B cell (primary cell): Measurements from ENCODE around the gene H2BK1. TPM values are rescaled to one million over a fixed set of nuclear protein-coding genes. Genes with fewer than 3 reads are reported as not detected.
A peak's percentile ranks its signal among the peaks of the same experiment; 100 is the strongest.

ENCODE experiments used
- ATAC-seq: fragments of 200-7000 bp; cut with Tn5 transposase; one replicate; pipeline ENCODE4 v1.10.0; 2021; ENCODE audit warnings: low read depth, mild to moderate bottlenecking, moderate number of reproducible peaks, moderate library complexity
- CTCF ChIA-PET: fragments of 350-600 bp; sonication (Branson Sonifier 250); formaldehyde crosslinking; loops from one replicate; lab custom pipeline; 2021; ENCODE audit warnings: antibody characterized with exemption, inconsistent platforms; lab: Charles Lee
- POLR2A ChIA-PET: fragments of 350-600 bp; sonication (Branson Sonifier 250); formaldehyde crosslinking; loops from one replicate; lab custom pipeline; 2021; ENCODE audit warnings: antibody characterized with exemption; lab: Charles Lee
- DNase-seq: peaks from one replicate; pipeline ENCODE4 v3.0.0; 2013
- H2AFZ ChIP-seq: 2 replicates; pipeline ENCODE4 v1.6.1; 2012; ENCODE audit warnings: mild to moderate bottlenecking, low read depth, low read length; ENCODE audit not compliant: insufficient read depth, poor library complexity, severe bottlenecking
- H3K27ac ChIP-seq, 2 donors: 1 replicate in 1 of 2; 2 replicates in 1 of 2; pipeline ENCODE4 v1.5.1; 2012 to 2013; ENCODE audit warnings: low read length in 2 of 2, mild to moderate bottlenecking in 2 of 2, moderate library complexity in 1 of 2
- H3K27me3 ChIP-seq, 4 experiments: fragments of 200-600 bp in 1 of 4; sonication (generic) in 1 of 4; replicated peaks in 1 of 4; 1 replicate in 2 of 4; 2 replicates in 2 of 4; pipeline versions ENCODE4 v1.6.1 to v1.7.0; 2013 to 2016; ENCODE audit warnings: low read length in 3 of 4, mild to moderate bottlenecking in 2 of 4, mixed read lengths in 1 of 4, moderate library complexity in 1 of 4; ENCODE audit not compliant: insufficient read depth in 4 of 4, control insufficient read depth in 3 of 4; ENCODE audit errors: control extremely low read depth in 1 of 4
- H3K36me3 ChIP-seq, 2 experiments: replicated peaks in 1 of 2; 1 replicate in 1 of 2; 2 replicates in 1 of 2; pipeline versions ENCODE4 v1.6.1 to v1.7.1; 2013; ENCODE audit warnings: low read length in 1 of 2; ENCODE audit not compliant: insufficient read depth in 2 of 2, control insufficient read depth in 1 of 2; ENCODE audit errors: control extremely low read depth in 1 of 2, extremely low read depth in 1 of 2
- H3K4me1 ChIP-seq, 2 donors: fragments of 200-600 bp in 1 of 2; sonication (generic) in 1 of 2; 1 replicate in 1 of 2; 2 replicates in 1 of 2; pipeline versions ENCODE4 v1.5.1 to v1.6.1; 2013 to 2017; ENCODE audit warnings: low read length in 2 of 2; ENCODE audit not compliant: control insufficient read depth in 2 of 2, insufficient read depth in 2 of 2
- H3K4me2 ChIP-seq: replicated peaks from 2 replicates; pipeline ENCODE3; 2012; ENCODE audit warnings: mild to moderate bottlenecking, low read depth, low read length; ENCODE audit not compliant: poor library complexity, severe bottlenecking
- H3K4me3 ChIP-seq, 5 experiments: fragments of 200-600 bp in 1 of 5; sonication (generic) in 1 of 5; 1 replicate in 3 of 5; 2 replicates in 2 of 5; pipeline versions ENCODE4 v1.5.1 to v1.7.0; 2011 to 2016; ENCODE audit warnings: low read length in 4 of 5, mild to moderate bottlenecking in 4 of 5, low read depth in 2 of 5, control low read depth in 1 of 5, moderate library complexity in 1 of 5; ENCODE audit not compliant: insufficient read depth in 1 of 5; ENCODE audit errors: control extremely low read depth in 1 of 5, extremely low read depth in 1 of 5
- H3K79me2 ChIP-seq: fragments of 200-600 bp; sonication (generic); one replicate; pipeline ENCODE4 v1.6.0; 2016; ENCODE audit warnings: low read length; ENCODE audit not compliant: control insufficient read depth, insufficient read depth
- H3K9ac ChIP-seq: fragments of 200-600 bp; sonication (generic); 2 replicates; pipeline ENCODE4 v1.6.1; 2017; ENCODE audit warnings: mild to moderate bottlenecking, low read length, moderate library complexity
- H3K9me3 ChIP-seq, 3 donors: one replicate each; pipeline versions ENCODE4 v1.6.1 to v1.7.1; 2013; ENCODE audit warnings: low read length in 2 of 3; ENCODE audit not compliant: control insufficient read depth in 2 of 3, insufficient read depth in 1 of 3; ENCODE audit errors: control extremely low read depth in 1 of 3
- H4K20me1 ChIP-seq: 2 replicates; pipeline ENCODE4 v1.6.0; 2012; ENCODE audit warnings: mild to moderate bottlenecking, low read length; ENCODE audit not compliant: insufficient read depth, control insufficient read depth, poor library complexity, severe bottlenecking
- H3K27ac Mint-ChIP-seq: one replicate; pipeline ENCODE4 v1.8.0; 2021; ENCODE audit warnings: mixed read lengths
- H3K27me3 Mint-ChIP-seq: one replicate; pipeline ENCODE4 v1.8.0; 2021; ENCODE audit warnings: mixed read lengths
- H3K4me1 Mint-ChIP-seq: one replicate; pipeline ENCODE4 v1.8.0; 2021; ENCODE audit warnings: mixed read lengths
- H3K4me3 Mint-ChIP-seq: one replicate; pipeline ENCODE4 v1.8.0; 2021; ENCODE audit warnings: mixed read lengths
- H3K9me3 Mint-ChIP-seq: one replicate; pipeline ENCODE4 v1.8.0; 2022; ENCODE audit warnings: mixed read lengths; ENCODE audit not compliant: insufficient read depth
- CTCF ChIP-seq: fragments of 200-600 bp; IDR thresholded peaks from one replicate; pipeline ENCODE4 v1.8.0; 2022; ENCODE audit warnings: antibody characterized with exemption, mild to moderate bottlenecking
- EZH2 ChIP-seq: IDR thresholded peaks from 2 replicates; pipeline ENCODE4 v1.6.1; 2012; ENCODE audit warnings: borderline replicate concordance, low read depth, mild to moderate bottlenecking, moderate library complexity, low read length; ENCODE audit not compliant: insufficient read depth, poor library complexity, severe bottlenecking
- WGBS: methylation state at CpG from one replicate; pipeline ENCODE4 v1.1.5; 2013; ENCODE audit warnings: missing lambda C conversion rate; ENCODE audit not compliant: insufficient coverage; 5-methylcytosine and 5-hydroxymethylcytosine counted together
- intact Hi-C: fragments of 100-400 bp; cut with micrococcal nuclease; formaldehyde crosslinking; loops from one replicate; pipeline ENCODE4 v1.10.0; 2022
- polyA plus RNA-seq: library from polyadenylated mRNA; depleted of rRNA; stranded (reverse); fragments of >200 nt; gene quantifications from 2 replicates; pipeline ENCODE4 v1.2.3, GENCODE V29; 2012
- total RNA-seq, 2 donors: library from RNA; stranded (reverse); fragments of 120-200 nt in 1 of 2; gene quantifications; 1 replicate in 1 of 2; 2 replicates in 1 of 2; pipeline versions ENCODE4 v1.2.3 to v1.2.4, GENCODE V29; 2013 to 2022

The H2BK1 gene
- total and polyA plus RNA-seq, 2 donors (not counting 1 experiment from before 2014, with no cell fraction given): 4.2 TPM; not detected in 1

GRCh38 chr7:151249034-151249731 is 38.9 kb upstream of the H2BK1 start:
- H4K20me1 ChIP-seq: no peaks in the 10 kb centered on the region
- Mint-ChIP-seq H3K9me3 (no peaks in the 10 kb centered on the region), H3K27ac (peak overlapping the region; percentile 74), H3K4me3 (peak overlapping the region; percentile 86), H3K27me3 (peaks cover 38% of the 10 kb centered on the region), H3K4me1 (peaks cover 46% of the 10 kb centered on the region)
- peak; percentile 69 for DNase-seq
- peaks cover 0 to 75% (median 30%) of the 10 kb centered on the region in 4 experiments for H3K27me3 ChIP-seq
- H3K4me3 ChIP-seq: peak overlapping the region in 3 of 5 experiments; percentile 54 to 69 (median 55)
- ATAC-seq: peak; percentile 9
- 4% methylated on average over 45 of the region's 45 CpGs for WGBS
- H3K36me3 ChIP-seq: no peaks in the 10 kb centered on the region
- CTCF ChIA-PET: no interaction called here
- H3K4me1 ChIP-seq: peaks cover 39 to 47% of the 10 kb centered on the region in 2 donors
- H2AFZ ChIP-seq: peak overlapping the region; percentile 82
- no peak overlapping the region for H3K27ac ChIP-seq
- H3K4me2 ChIP-seq: peak overlapping the region; percentile 98
- intact Hi-C loops: loop anchor here (2.0 to 5.0 kb wide), 3 partner anchors 54 to 383 kb away; partner anchors contain the start of gene NUB1
- TF ChIP-seq CTCF (no peak), EZH2 (no peak)
- H3K9ac ChIP-seq: peak overlapping the region; percentile 61
- H3K79me2 ChIP-seq: no peaks in the 10 kb centered on the region
- POLR2A ChIA-PET: interaction anchor here (0.5 kb wide), 2 partner anchors 22 to 1479 kb away, joined by 3 read pairs; partner anchors contain the start of gene ABCF2
- peaks cover 0 to 16% (median 0%) of the 10 kb centered on the region in 3 donors for H3K9me3 ChIP-seq
